OCI-LY1 (cell line): ENCODE measurements around the gene CNPPD1.
A peak's percentile ranks its signal among the peaks of the same experiment; 100 is the strongest.

Experiments
- H2AFZ ChIP-seq: fragments of 200-600 bp; sonication (generic), shearing (Covaris generic); 2 replicates; pipeline ENCODE4 v1.6.0; 2014; ENCODE audit warnings: antibody characterized with exemption, mild to moderate bottlenecking, low read length
- H3F3A ChIP-seq: fragments of 200-600 bp; sonication (generic), shearing (Covaris generic); 2 replicates; pipeline ENCODE4 v1.6.0; 2014; ENCODE audit warnings: mild to moderate bottlenecking, antibody characterized with exemption, low read length, moderate library complexity; ENCODE audit not compliant: insufficient read depth
- H3K27ac ChIP-seq: fragments of 200-600 bp; sonication (generic); 2 replicates; pipeline ENCODE4 v1.5.1; 2014; ENCODE audit warnings: low read length, mixed run types, mild to moderate bottlenecking, low read depth; ENCODE audit not compliant: poor library complexity, severe bottlenecking
- H3K27me3 ChIP-seq: fragments of 200-600 bp; sonication (generic); 2 replicates; pipeline ENCODE4 v1.6.0; 2014; ENCODE audit warnings: antibody characterized with exemption, mild to moderate bottlenecking, low read length, moderate library complexity; ENCODE audit not compliant: insufficient read depth
- H3K36me3 ChIP-seq: fragments of 200-600 bp; sonication (generic); 2 replicates; pipeline ENCODE4 v1.6.1; 2014; ENCODE audit warnings: mild to moderate bottlenecking, antibody characterized with exemption, low read length, moderate library complexity, mixed read lengths; ENCODE audit not compliant: insufficient read depth
- H3K4me1 ChIP-seq: fragments of 200-600 bp; sonication (generic); 2 replicates; pipeline ENCODE4 v1.5.1; 2014; ENCODE audit warnings: mild to moderate bottlenecking, low read length, moderate library complexity; ENCODE audit not compliant: insufficient read depth, severe bottlenecking
- H3K4me2 ChIP-seq: fragments of 200-600 bp; sonication (generic), shearing (Covaris generic); 2 replicates; pipeline ENCODE4 v1.6.1; 2014; ENCODE audit warnings: low read length
- H3K4me3 ChIP-seq: fragments of 200-600 bp; sonication (generic); 2 replicates; pipeline ENCODE4 v1.5.1; 2014; ENCODE audit warnings: low read length, low read depth, mild to moderate bottlenecking, mixed read lengths; ENCODE audit not compliant: poor library complexity, severe bottlenecking
- H3K79me2 ChIP-seq: fragments of 200-600 bp; shearing (Covaris generic); 2 replicates; pipeline ENCODE4 v1.6.1; 2016; ENCODE audit warnings: mixed run types, low read length, mixed read lengths; ENCODE audit not compliant: insufficient read depth
- H3K9ac ChIP-seq: fragments of 200-600 bp; sonication (generic), shearing (Covaris generic); 2 replicates; pipeline ENCODE4 v1.6.1; 2014; ENCODE audit warnings: mild to moderate bottlenecking, low read length, mixed read lengths
- H3K9me2 ChIP-seq: fragments of 200-600 bp; sonication (generic), shearing (Covaris generic); 2 replicates; pipeline ENCODE4 v1.6.1; 2014; ENCODE audit warnings: low read depth, mild to moderate bottlenecking, low read length, mixed read lengths
- H3K9me3 ChIP-seq: fragments of 200-600 bp; shearing (Covaris generic); 2 replicates; pipeline ENCODE4 v1.6.1; 2014; ENCODE audit warnings: low read length, mixed read lengths
- H4K20me1 ChIP-seq: fragments of 200-600 bp; sonication (generic), shearing (Covaris generic); 2 replicates; pipeline ENCODE4 v1.6.0; 2016; ENCODE audit warnings: mild to moderate bottlenecking, low read length; ENCODE audit not compliant: insufficient read depth
- EZH2 ChIP-seq: fragments of 200-600 bp; sonication (generic), shearing (Covaris generic); IDR thresholded peaks from 2 replicates; pipeline ENCODE4 v1.8.0; 2017; ENCODE audit warnings: borderline replicate concordance, mixed run types, mild to moderate bottlenecking, antibody characterized with exemption, low read length, moderate library complexity, mixed read lengths
- TF ChIP-seq, protein P1 (sequence below): fragments of 200-600 bp; sonication (generic), shearing (Covaris generic); IDR thresholded peaks from 2 replicates; pipeline ENCODE4 v1.5.1; 2017; ENCODE audit warnings: mild to moderate bottlenecking, antibody characterized with exemption, low read length, moderate library complexity, mixed read lengths

The CNPPD1 gene

DNA sequence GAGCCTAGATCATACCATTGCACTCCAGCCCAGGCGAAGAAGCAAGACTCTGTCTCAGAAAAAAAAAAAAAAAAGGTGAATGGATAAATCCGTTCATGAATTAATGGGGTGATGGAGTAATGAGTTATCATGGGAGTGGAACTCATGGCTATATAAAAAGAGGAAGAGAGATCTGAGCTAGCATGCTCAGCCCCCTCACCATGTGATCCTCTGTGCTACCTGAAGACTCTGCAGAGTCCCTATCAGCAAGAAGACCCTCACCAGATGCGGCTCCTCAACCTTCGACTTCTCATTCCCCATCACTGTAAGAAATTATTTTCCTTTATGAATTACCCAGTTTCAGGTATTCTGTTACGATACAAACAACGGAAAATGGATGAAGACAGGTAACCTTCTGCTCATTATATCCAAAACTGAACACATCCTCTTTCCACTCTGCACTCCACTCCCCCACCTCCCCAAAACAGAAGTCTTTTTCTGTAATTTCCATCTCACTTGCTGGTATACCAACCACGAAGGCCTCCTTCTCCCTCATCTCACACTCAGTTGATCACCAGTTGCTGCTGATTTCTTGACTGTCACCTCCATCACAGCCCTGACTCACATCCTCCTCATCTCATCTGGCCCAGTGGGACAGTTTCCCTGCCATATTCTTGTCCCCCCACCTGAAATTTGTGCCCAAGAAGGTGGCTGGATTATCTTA lies 10.2 kb upstream of the CNPPD1 start:
- Histone ChIP-seq H3K27ac (peak overlapping the region; percentile 53), H3K27me3 (no peaks in the 10 kb centered on the region), H3K79me2 (no peaks in the 10 kb centered on the region), H3K4me2 (no peak overlapping the region), H3K4me1 (no peaks in the 10 kb centered on the region), H2AFZ (no peak overlapping the region), H3K36me3 (peaks cover 26% of the 10 kb centered on the region), H4K20me1 (no peaks in the 10 kb centered on the region), H3K4me3 (no peak overlapping the region), H3K9me3 (no peaks in the 10 kb centered on the region), H3K9me2 (no peaks in the 10 kb centered on the region), H3F3A (no peaks in the 10 kb centered on the region), H3K9ac (no peak overlapping the region)
- no peak for TF ChIP-seq EZH2
- TF ChIP-seq, protein P1, sequence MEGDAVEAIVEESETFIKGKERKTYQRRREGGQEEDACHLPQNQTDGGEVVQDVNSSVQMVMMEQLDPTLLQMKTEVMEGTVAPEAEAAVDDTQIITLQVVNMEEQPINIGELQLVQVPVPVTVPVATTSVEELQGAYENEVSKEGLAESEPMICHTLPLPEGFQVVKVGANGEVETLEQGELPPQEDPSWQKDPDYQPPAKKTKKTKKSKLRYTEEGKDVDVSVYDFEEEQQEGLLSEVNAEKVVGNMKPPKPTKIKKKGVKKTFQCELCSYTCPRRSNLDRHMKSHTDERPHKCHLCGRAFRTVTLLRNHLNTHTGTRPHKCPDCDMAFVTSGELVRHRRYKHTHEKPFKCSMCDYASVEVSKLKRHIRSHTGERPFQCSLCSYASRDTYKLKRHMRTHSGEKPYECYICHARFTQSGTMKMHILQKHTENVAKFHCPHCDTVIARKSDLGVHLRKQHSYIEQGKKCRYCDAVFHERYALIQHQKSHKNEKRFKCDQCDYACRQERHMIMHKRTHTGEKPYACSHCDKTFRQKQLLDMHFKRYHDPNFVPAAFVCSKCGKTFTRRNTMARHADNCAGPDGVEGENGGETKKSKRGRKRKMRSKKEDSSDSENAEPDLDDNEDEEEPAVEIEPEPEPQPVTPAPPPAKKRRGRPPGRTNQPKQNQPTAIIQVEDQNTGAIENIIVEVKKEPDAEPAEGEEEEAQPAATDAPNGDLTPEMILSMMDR: no peak

DNA sequence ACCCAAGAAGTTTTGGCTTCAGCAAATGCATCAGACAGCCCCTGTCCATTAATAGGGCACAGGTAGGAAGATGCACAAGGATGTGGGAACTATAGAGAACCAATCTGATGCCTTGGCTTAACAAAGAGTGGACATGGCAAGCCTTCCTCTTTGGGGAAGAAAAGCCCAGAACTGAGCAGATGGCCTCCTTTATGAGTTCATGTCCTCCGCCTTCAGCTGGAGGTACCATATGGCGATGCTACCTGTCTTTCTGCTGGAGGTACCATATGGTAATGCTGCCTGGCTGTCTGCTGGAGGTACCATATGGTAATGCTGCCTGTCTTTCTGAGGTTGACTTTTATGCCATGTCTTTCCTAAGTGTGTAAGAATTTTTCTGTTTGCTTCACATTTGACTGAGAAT lies 7.4 kb upstream of the CNPPD1 start:
- Histone ChIP-seq H3K27me3 (no peaks in the 10 kb centered on the region), H3K4me1 (peaks cover 9% of the 10 kb centered on the region), H3K79me2 (peaks cover 2% of the 10 kb centered on the region; the same call in 1 of the 2 replicates), H3K9me2 (no peaks in the 10 kb centered on the region), H4K20me1 (no peaks in the 10 kb centered on the region), H3K9ac (no peak overlapping the region), H3K4me3 (no peak overlapping the region), H3K27ac (no peak overlapping the region), H2AFZ (no peak overlapping the region), H3K9me3 (no peaks in the 10 kb centered on the region), H3F3A (no peaks in the 10 kb centered on the region), H3K36me3 (peaks cover 51% of the 10 kb centered on the region), H3K4me2 (no peak overlapping the region)
- no peak for TF ChIP-seq EZH2
- TF ChIP-seq, protein P1: no peak

DNA sequence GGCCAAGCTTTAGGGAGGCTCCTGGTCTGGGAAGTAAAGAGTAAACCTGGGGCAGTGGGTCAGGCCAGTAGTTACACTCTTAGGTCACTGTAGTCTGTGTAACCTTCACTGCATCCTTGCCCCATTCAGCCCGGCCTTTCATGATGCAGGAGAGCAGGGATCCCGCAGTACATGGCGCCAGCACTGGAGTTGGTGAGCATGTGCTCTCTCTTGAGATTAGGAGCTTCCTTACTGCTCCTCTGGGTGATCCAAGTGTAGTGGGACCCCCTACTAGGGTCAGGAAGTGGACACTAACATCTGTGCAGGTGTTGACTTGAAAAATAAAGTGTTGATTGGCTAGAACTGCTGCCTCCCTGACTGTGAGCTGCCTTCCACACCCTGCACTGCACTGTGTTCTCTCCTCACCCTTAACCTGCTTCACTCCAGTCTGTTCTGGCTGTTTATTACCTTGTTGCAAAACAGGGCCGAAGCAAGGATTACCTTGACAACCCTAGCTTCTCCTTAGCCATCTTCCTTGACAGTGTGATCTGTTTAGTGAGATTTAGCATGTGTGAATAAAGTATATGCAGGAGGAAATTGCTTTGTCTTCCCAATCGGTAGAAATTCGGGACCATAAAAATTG lies 6.5 kb upstream of the CNPPD1 start:
- Histone ChIP-seq H3K27me3 (no peaks in the 10 kb centered on the region), H3K27ac (no peak overlapping the region), H3F3A (no peaks in the 10 kb centered on the region), H3K79me2 (peaks cover 8% of the 10 kb centered on the region; the same call in 1 of the 2 replicates), H3K36me3 (peaks cover 51% of the 10 kb centered on the region), H4K20me1 (no peaks in the 10 kb centered on the region), H3K4me3 (no peak overlapping the region), H3K9me3 (no peaks in the 10 kb centered on the region), H3K9ac (no peak overlapping the region), H3K9me2 (no peaks in the 10 kb centered on the region), H2AFZ (no peak overlapping the region), H3K4me2 (no peak overlapping the region), H3K4me1 (peaks cover 15% of the 10 kb centered on the region)
- TF ChIP-seq EZH2: no peak
- TF ChIP-seq, protein P1: no peak
